ENCODE results near the gene C19orf67. TPM values are rescaled to one million over a fixed set of nuclear protein-coding genes. Genes with fewer than 3 reads are reported as not detected.

Gene C19orf67
- total and polyA plus RNA-seq, 2 experiments from 2014 or later = not detected

DNA sequence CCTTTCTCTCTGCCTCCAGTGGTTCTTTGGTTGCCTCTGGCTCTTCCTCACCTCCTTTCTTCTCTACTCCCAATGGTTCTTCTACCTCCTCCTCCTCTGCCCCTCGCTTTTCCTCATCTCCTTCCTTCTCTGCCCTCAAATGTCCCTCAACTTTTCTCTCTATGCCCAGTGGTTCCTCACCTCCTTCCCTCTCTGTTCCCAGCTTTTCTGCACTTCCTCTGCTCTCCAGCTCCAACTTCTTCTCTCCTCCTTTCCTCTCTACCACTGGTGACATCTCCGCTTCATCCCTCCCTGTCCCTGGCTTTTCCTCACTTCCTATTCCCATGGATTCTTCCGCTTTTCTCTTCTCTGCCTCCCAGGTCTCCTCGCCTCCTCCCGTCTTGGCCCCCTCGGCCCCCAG lies 31.5 kb downstream of the C19orf67 start (continued):
- TF ChIP-seq, protein P1, sequence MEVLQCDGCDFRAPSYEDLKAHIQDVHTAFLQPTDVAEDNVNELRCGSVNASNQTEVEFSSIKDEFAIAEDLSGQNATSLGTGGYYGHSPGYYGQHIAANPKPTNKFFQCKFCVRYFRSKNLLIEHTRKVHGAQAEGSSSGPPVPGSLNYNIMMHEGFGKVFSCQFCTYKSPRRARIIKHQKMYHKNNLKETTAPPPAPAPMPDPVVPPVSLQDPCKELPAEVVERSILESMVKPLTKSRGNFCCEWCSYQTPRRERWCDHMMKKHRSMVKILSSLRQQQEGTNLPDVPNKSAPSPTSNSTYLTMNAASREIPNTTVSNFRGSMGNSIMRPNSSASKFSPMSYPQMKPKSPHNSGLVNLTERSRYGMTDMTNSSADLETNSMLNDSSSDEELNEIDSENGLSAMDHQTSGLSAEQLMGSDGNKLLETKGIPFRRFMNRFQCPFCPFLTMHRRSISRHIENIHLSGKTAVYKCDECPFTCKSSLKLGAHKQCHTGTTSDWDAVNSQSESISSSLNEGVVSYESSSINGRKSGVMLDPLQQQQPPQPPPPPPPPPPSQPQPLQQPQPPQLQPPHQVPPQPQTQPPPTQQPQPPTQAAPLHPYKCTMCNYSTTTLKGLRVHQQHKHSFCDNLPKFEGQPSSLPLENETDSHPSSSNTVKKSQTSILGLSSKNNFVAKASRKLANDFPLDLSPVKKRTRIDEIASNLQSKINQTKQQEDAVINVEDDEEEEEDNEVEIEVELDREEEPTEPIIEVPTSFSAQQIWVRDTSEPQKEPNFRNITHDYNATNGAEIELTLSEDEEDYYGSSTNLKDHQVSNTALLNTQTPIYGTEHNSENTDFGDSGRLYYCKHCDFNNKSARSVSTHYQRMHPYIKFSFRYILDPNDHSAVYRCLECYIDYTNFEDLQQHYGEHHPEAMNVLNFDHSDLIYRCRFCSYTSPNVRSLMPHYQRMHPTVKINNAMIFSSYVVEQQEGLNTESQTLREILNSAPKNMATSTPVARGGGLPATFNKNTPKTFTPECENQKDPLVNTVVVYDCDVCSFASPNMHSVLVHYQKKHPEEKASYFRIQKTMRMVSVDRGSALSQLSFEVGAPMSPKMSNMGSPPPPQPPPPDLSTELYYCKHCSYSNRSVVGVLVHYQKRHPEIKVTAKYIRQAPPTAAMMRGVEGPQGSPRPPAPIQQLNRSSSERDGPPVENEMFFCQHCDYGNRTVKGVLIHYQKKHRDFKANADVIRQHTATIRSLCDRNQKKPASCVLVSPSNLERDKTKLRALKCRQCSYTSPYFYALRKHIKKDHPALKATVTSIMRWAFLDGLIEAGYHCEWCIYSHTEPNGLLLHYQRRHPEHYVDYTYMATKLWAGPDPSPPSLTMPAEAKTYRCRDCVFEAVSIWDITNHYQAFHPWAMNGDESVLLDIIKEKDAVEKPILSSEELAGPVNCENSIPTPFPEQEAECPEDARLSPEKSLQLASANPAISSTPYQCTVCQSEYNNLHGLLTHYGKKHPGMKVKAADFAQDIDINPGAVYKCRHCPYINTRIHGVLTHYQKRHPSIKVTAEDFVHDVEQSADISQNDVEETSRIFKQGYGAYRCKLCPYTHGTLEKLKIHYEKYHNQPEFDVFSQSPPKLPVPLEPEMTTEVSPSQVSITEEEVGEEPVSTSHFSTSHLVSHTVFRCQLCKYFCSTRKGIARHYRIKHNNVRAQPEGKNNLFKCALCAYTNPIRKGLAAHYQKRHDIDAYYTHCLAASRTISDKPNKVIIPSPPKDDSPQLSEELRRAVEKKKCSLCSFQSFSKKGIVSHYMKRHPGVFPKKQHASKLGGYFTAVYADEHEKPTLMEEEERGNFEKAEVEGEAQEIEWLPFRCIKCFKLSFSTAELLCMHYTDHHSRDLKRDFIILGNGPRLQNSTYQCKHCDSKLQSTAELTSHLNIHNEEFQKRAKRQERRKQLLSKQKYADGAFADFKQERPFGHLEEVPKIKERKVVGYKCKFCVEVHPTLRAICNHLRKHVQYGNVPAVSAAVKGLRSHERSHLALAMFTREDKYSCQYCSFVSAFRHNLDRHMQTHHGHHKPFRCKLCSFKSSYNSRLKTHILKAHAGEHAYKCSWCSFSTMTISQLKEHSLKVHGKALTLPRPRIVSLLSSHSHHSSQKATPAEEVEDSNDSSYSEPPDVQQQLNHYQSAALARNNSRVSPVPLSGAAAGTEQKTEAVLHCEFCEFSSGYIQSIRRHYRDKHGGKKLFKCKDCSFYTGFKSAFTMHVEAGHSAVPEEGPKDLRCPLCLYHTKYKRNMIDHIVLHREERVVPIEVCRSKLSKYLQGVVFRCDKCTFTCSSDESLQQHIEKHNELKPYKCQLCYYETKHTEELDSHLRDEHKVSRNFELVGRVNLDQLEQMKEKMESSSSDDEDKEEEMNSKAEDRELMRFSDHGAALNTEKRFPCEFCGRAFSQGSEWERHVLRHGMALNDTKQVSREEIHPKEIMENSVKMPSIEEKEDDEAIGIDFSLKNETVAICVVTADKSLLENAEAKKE (CRISPR knock-in tag; IDR thresholded peaks at IDR 0.05) = no peak

DNA sequence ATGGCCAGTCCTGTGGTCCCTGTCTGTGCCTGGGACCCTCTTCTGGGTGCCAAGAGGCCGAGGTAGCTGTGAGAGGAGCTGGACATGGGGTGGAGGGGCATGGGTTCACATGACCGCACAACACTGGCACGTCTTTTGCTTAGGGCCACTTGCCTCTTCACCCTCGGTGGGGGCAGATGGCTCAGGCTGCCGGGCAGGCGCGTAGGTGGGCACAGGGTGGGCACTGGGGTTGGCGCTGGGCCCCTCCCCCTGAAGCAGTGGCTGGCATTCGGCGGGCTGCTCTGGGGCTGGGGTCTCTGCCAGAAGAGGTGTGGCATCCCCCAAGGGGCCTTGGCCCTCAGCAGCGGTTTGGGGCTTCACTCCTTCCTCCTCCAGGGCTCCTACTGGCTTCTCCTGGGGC lies 32.1 kb downstream of the C19orf67 start:
- Histone ChIP-seq H3K27ac (ENCODE audit: low read depth) (no peak overlapping the region), H3K27me3 (ENCODE audit: insufficient read depth) (peaks cover 9% of the 10 kb centered on the region), H4K20me1 (replicated peaks; ENCODE audit: insufficient read depth) (no peaks in the 10 kb centered on the region; the same call in 1 of the 2 replicates), H3K36me3 (ENCODE audit: insufficient read depth) (no peaks in the 10 kb centered on the region), H3K4me1 (ENCODE audit: insufficient read depth) (peaks cover under 1% of the 10 kb centered on the region; the same call in 1 of the 2 replicates), H2AFZ (no peak overlapping the region), H3K79me2 (replicated peaks; ENCODE audit: insufficient read depth) (no peaks in the 10 kb centered on the region), H3K4me2 (no peak overlapping the region), H3K4me3 (no peak overlapping the region), H3F3A (replicated peaks; ENCODE audit: low read depth) (no peaks in the 10 kb centered on the region; the same call in 1 of the 2 replicates), H3K9me2 (ENCODE audit: insufficient read depth) (no peaks in the 10 kb centered on the region)
- H3K9me3 Mint-ChIP-seq = peaks cover 2% of the 10 kb centered on the region; the same call in 1 of the 3 replicates
- ATAC-seq (no peak), DNase-seq (ENCODE audit: low spot score) (no peak)
- H3K36me3 Mint-ChIP-seq (ENCODE audit: low read depth) = peaks cover 27% of the 10 kb centered on the region
- H3K27ac Mint-ChIP-seq = no peak overlapping the region
- no peak overlapping the region for H3K4me3 Mint-ChIP-seq
- H3K4me1 Mint-ChIP-seq = peaks cover 4% of the 10 kb centered on the region; the same call in 2 of the 3 replicates
- H3K27me3 Mint-ChIP-seq (ENCODE audit: insufficient read depth, low read depth, poor library complexity) = peaks cover 23% of the 10 kb centered on the region
- TF ChIP-seq EZH2 (IDR thresholded peaks at IDR 0.05; ENCODE audit: low read depth, unreplicated experiment) (no peak), STAT1 (IDR thresholded peaks at IDR 0.05; ENCODE audit: unreplicated experiment) (no peak), POLR2AphosphoS5 (IDR thresholded peaks at IDR 0.05; ENCODE audit: low read depth) (no peak), NANOG (IDR thresholded peaks at IDR 0.05; ENCODE audit: borderline replicate concordance) (no peak), ZNF114 (CRISPR knock-in tag; IDR thresholded peaks at IDR 0.05) (no peak)
- TF ChIP-seq, protein P1 (CRISPR knock-in tag; IDR thresholded peaks at IDR 0.05) = no peak
